Activated B cell treated with CpG ODN at 0.5 μM for 24 hours (primary cell): ENCODE measurements around the gene RAB7B. TPM values are rescaled to one million over a fixed set of nuclear protein-coding genes. Genes with fewer than 3 reads are reported as not detected.

Experiments used
- ATAC-seq: fragments of 200-7000 bp; cut with Tn5 transposase; one replicate; pipeline ENCODE4 v1.10.0; 2021; ENCODE audit warnings: low read depth, mild to moderate bottlenecking, moderate library complexity
- CTCF ChIA-PET: fragments of 350-600 bp; sonication (Branson Sonifier 250); formaldehyde crosslinking; loops from one replicate; lab custom pipeline; 2021; ENCODE audit warnings: antibody characterized with exemption; lab: Charles Lee
- POLR2A ChIA-PET: fragments of 350-600 bp; sonication (Branson Sonifier 250); formaldehyde crosslinking; loops from one replicate; lab custom pipeline; 2021; ENCODE audit warnings: antibody characterized with exemption; lab: Charles Lee
- DNase-seq: peaks from one replicate; pipeline ENCODE4 v3.0.0; 2022
- H3K27ac Mint-ChIP-seq: one replicate; pipeline ENCODE4 v1.8.0; 2020; ENCODE audit warnings: mixed read lengths
- H3K27me3 Mint-ChIP-seq: one replicate; pipeline ENCODE4 v1.8.0; 2021; ENCODE audit warnings: mixed read lengths
- H3K36me3 Mint-ChIP-seq: one replicate; pipeline ENCODE4 v1.8.0; 2021; ENCODE audit warnings: low read depth, mixed read lengths
- H3K4me1 Mint-ChIP-seq: one replicate; pipeline ENCODE4 v1.8.0; 2021; ENCODE audit warnings: mixed read lengths
- H3K4me3 Mint-ChIP-seq: one replicate; pipeline ENCODE4 v1.8.0; 2020; ENCODE audit warnings: mild to moderate bottlenecking, mixed read lengths
- H3K9me3 Mint-ChIP-seq: one replicate; pipeline ENCODE4 v1.8.0; 2020; ENCODE audit warnings: mixed read lengths
- intact Hi-C: fragments of 100-400 bp; cut with micrococcal nuclease; formaldehyde crosslinking; loops from one replicate; pipeline ENCODE4 v1.15.1; 2024
- total RNA-seq: library from RNA; stranded (reverse); gene quantifications from 2 replicates; pipeline ENCODE4 v1.2.3, GENCODE V29; 2022
- TF ChIP-seq, protein P1 (sequence below): fragments of 200-600 bp; IDR thresholded peaks from one replicate; pipeline ENCODE4 v1.8.0; 2022; ENCODE audit warnings: antibody characterized with exemption, mild to moderate bottlenecking

Gene RAB7B
- total RNA-seq, 1 donor from 2014 or later: not detected

DNA sequence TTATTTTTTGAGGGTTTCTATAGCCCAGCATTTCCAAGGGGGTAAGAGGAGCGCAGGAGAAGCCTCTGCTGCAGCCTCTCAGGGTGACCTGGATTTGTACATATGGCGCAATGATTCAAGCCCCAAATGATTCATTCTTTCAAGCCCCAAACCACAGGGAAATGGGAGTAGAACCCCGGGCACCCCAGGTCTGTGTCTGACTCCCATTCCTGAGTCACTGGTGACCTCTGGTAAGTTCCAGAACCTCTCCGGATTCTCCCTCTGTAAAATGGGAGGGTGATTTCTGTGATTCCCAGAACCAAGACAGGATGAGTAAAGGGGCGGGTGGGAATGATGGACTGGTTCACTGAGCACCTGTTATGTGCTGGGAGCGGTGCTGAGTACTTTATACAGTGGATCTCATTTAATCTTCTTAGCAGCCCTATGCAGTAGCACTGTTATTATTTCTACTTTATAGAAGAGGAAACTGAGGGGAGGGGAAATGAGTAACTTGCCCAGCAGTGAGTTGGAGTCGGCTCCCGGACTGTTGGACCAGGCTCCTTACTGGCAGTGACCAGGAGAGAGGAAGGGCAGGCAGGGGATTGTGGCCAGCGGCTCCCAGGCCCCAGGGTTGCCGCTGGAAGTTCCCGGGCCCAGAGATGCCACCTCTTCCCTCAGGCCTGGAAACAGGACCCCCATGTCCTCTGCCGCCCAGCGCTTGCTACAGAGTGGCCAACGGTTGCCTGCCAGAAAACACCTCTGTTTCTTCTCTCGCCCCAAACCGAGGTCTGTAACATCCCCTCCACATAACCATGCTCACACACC, 39.6 kb downstream of the RAB7B start:
- H3K27ac Mint-ChIP-seq: no peak overlapping the region
- H3K27me3 Mint-ChIP-seq: peaks cover 4% of the 10 kb centered on the region
- ATAC-seq: no peak
- no peak for DNase-seq
- H3K4me3 Mint-ChIP-seq: no peak overlapping the region
- no peaks in the 10 kb centered on the region for H3K36me3 Mint-ChIP-seq
- no peaks in the 10 kb centered on the region for H3K9me3 Mint-ChIP-seq
- intact Hi-C loops: no loop called here
- TF ChIP-seq, protein P1, sequence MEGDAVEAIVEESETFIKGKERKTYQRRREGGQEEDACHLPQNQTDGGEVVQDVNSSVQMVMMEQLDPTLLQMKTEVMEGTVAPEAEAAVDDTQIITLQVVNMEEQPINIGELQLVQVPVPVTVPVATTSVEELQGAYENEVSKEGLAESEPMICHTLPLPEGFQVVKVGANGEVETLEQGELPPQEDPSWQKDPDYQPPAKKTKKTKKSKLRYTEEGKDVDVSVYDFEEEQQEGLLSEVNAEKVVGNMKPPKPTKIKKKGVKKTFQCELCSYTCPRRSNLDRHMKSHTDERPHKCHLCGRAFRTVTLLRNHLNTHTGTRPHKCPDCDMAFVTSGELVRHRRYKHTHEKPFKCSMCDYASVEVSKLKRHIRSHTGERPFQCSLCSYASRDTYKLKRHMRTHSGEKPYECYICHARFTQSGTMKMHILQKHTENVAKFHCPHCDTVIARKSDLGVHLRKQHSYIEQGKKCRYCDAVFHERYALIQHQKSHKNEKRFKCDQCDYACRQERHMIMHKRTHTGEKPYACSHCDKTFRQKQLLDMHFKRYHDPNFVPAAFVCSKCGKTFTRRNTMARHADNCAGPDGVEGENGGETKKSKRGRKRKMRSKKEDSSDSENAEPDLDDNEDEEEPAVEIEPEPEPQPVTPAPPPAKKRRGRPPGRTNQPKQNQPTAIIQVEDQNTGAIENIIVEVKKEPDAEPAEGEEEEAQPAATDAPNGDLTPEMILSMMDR: no peak
- CTCF ChIA-PET: interaction anchor here (2.2 kb wide), 1 partner anchor 14 kb away, joined by 10 read pairs; no protein-coding TSS in a partner anchor
- no peaks in the 10 kb centered on the region for H3K4me1 Mint-ChIP-seq
- POLR2A ChIA-PET: no interaction called here

- H3K4me1 Mint-ChIP-seq: no peaks in the 10 kb centered on the region
- no peaks in the 10 kb centered on the region for H3K9me3 Mint-ChIP-seq
- H3K27me3 Mint-ChIP-seq: peaks cover 4% of the 10 kb centered on the region
- ChIA-PET CTCF (no interaction called here), POLR2A (no interaction called here)
- no peak overlapping the region for H3K27ac Mint-ChIP-seq
- TF ChIP-seq, protein P1: no peak
- no peak overlapping the region for H3K4me3 Mint-ChIP-seq
- DNase-seq (no peak), ATAC-seq (no peak)
- H3K36me3 Mint-ChIP-seq: no peaks in the 10 kb centered on the region
- intact Hi-C loops: no loop called here
Observed at GRCh38 chr1:205962821-205963221, 40.4 kb downstream of the RAB7B start.

GRCh38 chr1:205961991-205962820, 41.0 kb downstream of the RAB7B start:
- H3K27me3 Mint-ChIP-seq: peaks cover 4% of the 10 kb centered on the region
- H3K9me3 Mint-ChIP-seq: no peaks in the 10 kb centered on the region
- no peaks in the 10 kb centered on the region for H3K4me1 Mint-ChIP-seq
- no peaks in the 10 kb centered on the region for H3K36me3 Mint-ChIP-seq
- no peak for DNase-seq
- ATAC-seq: no peak
- H3K4me3 Mint-ChIP-seq: no peak overlapping the region
- CTCF ChIA-PET: interaction anchor here (3.5 kb wide), 1 partner anchor 16 kb away, joined by 13 read pairs; no protein-coding TSS in a partner anchor
- H3K27ac Mint-ChIP-seq: no peak overlapping the region
- POLR2A ChIA-PET: interaction anchor here (0.5 kb wide), 1 partner anchor 131 kb away, joined by 4 read pairs; no protein-coding TSS in a partner anchor
- intact Hi-C loops: no loop called here
- TF ChIP-seq, protein P1: no peak

DNA sequence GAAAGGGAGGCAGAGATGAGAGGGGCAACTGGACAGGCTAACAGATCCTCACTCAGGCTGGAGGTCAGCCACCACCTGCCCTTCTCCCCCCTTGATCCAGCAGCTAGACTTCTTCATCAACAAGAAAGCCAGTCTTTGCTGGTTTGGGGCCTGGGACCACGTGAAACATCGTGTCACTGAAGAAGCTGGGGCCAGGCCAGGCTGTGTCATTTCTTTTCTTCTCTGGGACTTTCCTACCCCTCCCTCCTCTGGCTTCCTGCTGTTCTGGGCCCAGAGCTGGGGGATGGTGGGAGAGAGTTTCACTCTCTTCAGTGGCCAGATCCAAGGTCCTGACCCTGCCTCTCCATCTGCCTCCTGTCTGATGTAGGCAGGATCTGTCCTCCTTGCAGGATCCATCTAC, 41.8 kb downstream of the RAB7B start:
- no peaks in the 10 kb centered on the region for H3K9me3 Mint-ChIP-seq
- no peak overlapping the region for H3K27ac Mint-ChIP-seq
- intact Hi-C loops: no loop called here
- no peak overlapping the region for H3K4me3 Mint-ChIP-seq
- ATAC-seq: no peak
- ChIA-PET POLR2A (no interaction called here), CTCF (interaction anchor here (3.5 kb wide), 1 partner anchor 17 kb away, joined by 13 read pairs; no protein-coding TSS in a partner anchor)
- TF ChIP-seq, protein P1: no peak
- no peaks in the 10 kb centered on the region for H3K36me3 Mint-ChIP-seq
- no peak for DNase-seq
- H3K27me3 Mint-ChIP-seq: peaks cover 8% of the 10 kb centered on the region
- no peaks in the 10 kb centered on the region for H3K4me1 Mint-ChIP-seq

DNA sequence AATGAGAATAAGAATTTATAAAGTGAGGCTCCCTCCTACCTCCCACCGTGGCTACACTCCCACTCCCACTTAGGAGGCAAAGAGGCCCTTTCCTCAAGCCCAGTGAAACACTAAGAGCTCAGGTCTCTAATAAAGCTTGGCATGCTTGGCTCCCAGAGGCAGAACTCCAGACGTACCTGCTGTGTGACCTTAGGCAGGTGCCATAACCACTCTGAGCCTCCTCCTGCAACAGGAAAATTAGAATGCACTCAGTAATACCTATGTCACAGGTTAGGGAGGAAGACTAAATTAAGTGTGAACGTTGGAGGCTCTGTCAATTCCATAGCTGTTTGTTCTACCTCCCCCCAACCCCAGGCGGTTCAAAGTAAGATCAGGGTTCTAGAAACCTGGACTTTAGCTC, 43.4 kb downstream of the RAB7B start:
- intact Hi-C loops: no loop called here
- POLR2A ChIA-PET: no interaction called here
- H3K4me1 Mint-ChIP-seq: no peaks in the 10 kb centered on the region
- ATAC-seq (no peak), DNase-seq (no peak)
- H3K27ac Mint-ChIP-seq: no peak overlapping the region
- H3K9me3 Mint-ChIP-seq: no peaks in the 10 kb centered on the region
- H3K27me3 Mint-ChIP-seq: peaks cover 10% of the 10 kb centered on the region
- no peak overlapping the region for H3K4me3 Mint-ChIP-seq
- CTCF ChIA-PET: interaction anchor here (3.5 kb wide), 1 partner anchor 18 kb away, joined by 13 read pairs; no protein-coding TSS in a partner anchor
- H3K36me3 Mint-ChIP-seq: no peaks in the 10 kb centered on the region
- TF ChIP-seq, protein P1: no peak
